ENCODE measurements around the gene DRG1. TPM values are rescaled to one million over a fixed set of nuclear protein-coding genes. Genes with fewer than 3 reads are reported as not detected.

The DRG1 gene
- total and polyA plus RNA-seq, 2 of the 4 experiments (the other 2 are of a cell fraction): 54.8 to 141 TPM

Small RNAs within 50 kb of the gene (microRNA-seq; reads per million reads assigned to microRNA genes)
- gene RNU6-28P (ENCODE audit: insufficient read depth, insufficient read length) (not detected), gene RNU6-338P (ENCODE audit: insufficient read depth, insufficient read length) (not detected)

Small RNAs within 50 kb of the gene (small RNA-seq; reads per million reads assigned to genes)
- gene RNU6-28P: 0 to 148 (median 0.25) reads per million in 5 experiments
- gene RNU6-338P: 0 reads per million in 5 experiments

Other genes with a start within 250 kb of the DRG1 start
- gene RNF185, start 239.4 kb upstream of the DRG1 start, total RNA-seq (2012; rRNA removed): 30.3 and 34.2 TPM in 2 replicates
- gene RNF185, start 239.4 kb upstream of the DRG1 start, polyA plus RNA-seq (2012; rRNA removed): 33.6 and 38.7 TPM in 2 replicates
- 25.0 and 31.9 TPM in 2 replicates for gene LIMK2, start 187.3 kb upstream of the DRG1 start, total RNA-seq (2012; rRNA removed)
- 14.0 and 14.5 TPM in 2 replicates for gene LIMK2, start 187.3 kb upstream of the DRG1 start, polyA plus RNA-seq (2012; rRNA removed)
- 12.9 and 13.3 TPM in 2 replicates for gene PIK3IP1, start 107.1 kb upstream of the DRG1 start, total RNA-seq (2012; rRNA removed)
- 16.8 and 17.6 TPM in 2 replicates for gene PIK3IP1, start 107.1 kb upstream of the DRG1 start, polyA plus RNA-seq (2012; rRNA removed)
- gene PATZ1, start 53.3 kb upstream of the DRG1 start, total RNA-seq (2012; rRNA removed): 6.4 and 6.5 TPM in 2 replicates
- gene PATZ1, start 53.3 kb upstream of the DRG1 start, polyA plus RNA-seq (2012; rRNA removed): 9.2 and 10.5 TPM in 2 replicates
- gene EIF4ENIF1, start 90.2 kb downstream of the DRG1 start, total RNA-seq (2012; rRNA removed): 14.7 and 16.4 TPM in 2 replicates
- 16.0 and 17.2 TPM in 2 replicates for gene EIF4ENIF1, start 90.2 kb downstream of the DRG1 start, polyA plus RNA-seq (2012; rRNA removed)
- gene SFI1, start 96.9 kb downstream of the DRG1 start, total RNA-seq (2012; rRNA removed): 8.9 and 9.9 TPM in 2 replicates
- gene SFI1, start 96.9 kb downstream of the DRG1 start, polyA plus RNA-seq (2012; rRNA removed): 12.0 and 12.3 TPM in 2 replicates